H9 (cell line): Measurements from ENCODE around the gene MMP17. TPM values are rescaled to one million over a fixed set of nuclear protein-coding genes. Genes with fewer than 3 reads are reported as not detected.

Experiments
- DNase-seq: peaks from one replicate; pipeline ENCODE4 v3.0.0-alpha.2; 2017
- H2AFZ ChIP-seq: one replicate; pipeline ENCODE4 v1.6.1; 2013; ENCODE audit warnings: mild to moderate bottlenecking, low read length, control low read depth, moderate library complexity
- H2AK5ac ChIP-seq: 2 replicates; pipeline ENCODE4 v1.6.1; 2013; ENCODE audit warnings: low read length, control low read depth, mixed read lengths; ENCODE audit not compliant: insufficient read length
- H2BK120ac ChIP-seq: one replicate; pipeline ENCODE4 v1.6.1; 2013; ENCODE audit warnings: low read depth, mild to moderate bottlenecking, low read length, control low read depth, inconsistent platforms; ENCODE audit not compliant: poor library complexity, severe bottlenecking
- H2BK12ac ChIP-seq: 2 replicates; pipeline ENCODE4 v1.6.1; 2013; ENCODE audit warnings: low read length, control low read depth, mixed read lengths, low read depth; ENCODE audit not compliant: insufficient read length
- H2BK15ac ChIP-seq: 2 replicates; pipeline ENCODE4 v1.6.1; 2013; ENCODE audit warnings: low read depth, low read length, control low read depth
- H2BK20ac ChIP-seq: one replicate; pipeline ENCODE4 v1.6.1; 2013; ENCODE audit warnings: low read depth, mild to moderate bottlenecking, low read length, control low read depth, inconsistent platforms; ENCODE audit not compliant: poor library complexity, severe bottlenecking
- H2BK5ac ChIP-seq: 2 replicates; pipeline ENCODE4 v1.6.1; 2013; ENCODE audit warnings: low read length, control low read depth, mixed read lengths; ENCODE audit not compliant: insufficient read length
- H3K14ac ChIP-seq: 2 replicates; pipeline ENCODE4 v1.6.1; 2013; ENCODE audit warnings: low read length, control low read depth; ENCODE audit not compliant: insufficient read depth
- H3K18ac ChIP-seq: 2 replicates; pipeline ENCODE4 v1.6.1; 2013; ENCODE audit warnings: low read depth, mild to moderate bottlenecking, mixed read lengths, low read length, control low read depth; ENCODE audit not compliant: insufficient read length
- H3K23ac ChIP-seq: 2 replicates; pipeline ENCODE4 v1.6.1; 2013; ENCODE audit warnings: low read length, control low read depth, mixed read lengths, low read depth; ENCODE audit not compliant: insufficient read length
- H3K23me2 ChIP-seq: 2 replicates; pipeline ENCODE4 v1.6.1; 2013; ENCODE audit warnings: low read depth, mild to moderate bottlenecking, mixed read lengths, low read length, control low read depth; ENCODE audit not compliant: insufficient read length, poor library complexity, severe bottlenecking
- H3K27ac ChIP-seq: 2 replicates; pipeline ENCODE4 v1.5.1; 2013; ENCODE audit warnings: low read length, control low read depth, mixed read lengths, low read depth; ENCODE audit not compliant: insufficient read length
- H3K27me3 ChIP-seq: 2 replicates; pipeline ENCODE4 v1.6.1; 2013; ENCODE audit warnings: low read length, control low read depth, inconsistent platforms; ENCODE audit not compliant: insufficient read depth
- H3K4ac ChIP-seq: 2 replicates; pipeline ENCODE4 v1.6.1; 2013; ENCODE audit warnings: low read depth, mild to moderate bottlenecking, control low read depth, inconsistent platforms, low read length, moderate library complexity
- H3K4me1 ChIP-seq: 2 replicates; pipeline ENCODE4 v1.6.1; 2013; ENCODE audit warnings: low read length, control low read depth, inconsistent platforms; ENCODE audit not compliant: insufficient read depth
- H3K4me2 ChIP-seq: 2 replicates; pipeline ENCODE4 v1.6.1; 2013; ENCODE audit warnings: low read length, control low read depth, mixed read lengths; ENCODE audit not compliant: insufficient read length, insufficient read depth
- H3K56ac ChIP-seq: 2 replicates; pipeline ENCODE4 v1.6.1; 2013; ENCODE audit warnings: low read depth, mild to moderate bottlenecking, mixed read lengths, low read length, control low read depth; ENCODE audit not compliant: insufficient read length
- H3K79me1 ChIP-seq: 2 replicates; pipeline ENCODE4 v1.6.1; 2013; ENCODE audit warnings: low read depth, mild to moderate bottlenecking, moderate library complexity, low read length, control low read depth, inconsistent platforms; ENCODE audit not compliant: insufficient read depth, poor library complexity, severe bottlenecking
- H3K79me2 ChIP-seq: 2 replicates; pipeline ENCODE4 v1.6.1; 2013; ENCODE audit warnings: low read length, control low read depth, inconsistent platforms; ENCODE audit not compliant: insufficient read depth
- H3K9ac ChIP-seq: 2 replicates; pipeline ENCODE4 v1.6.1; 2013; ENCODE audit warnings: low read length, control low read depth, mixed read lengths; ENCODE audit not compliant: insufficient read length; ENCODE audit errors: extremely low read depth
- H3K9me3 ChIP-seq: one replicate; pipeline ENCODE4 v1.6.1; 2013; ENCODE audit warnings: low read depth, low read length, inconsistent platforms; ENCODE audit not compliant: control insufficient read depth
- H3T11ph ChIP-seq: one replicate; pipeline ENCODE4 v1.6.1; 2013; ENCODE audit warnings: mild to moderate bottlenecking, low read length, control low read depth, inconsistent platforms
- H4K20me1 ChIP-seq: one replicate; pipeline ENCODE4 v1.6.1; 2013; ENCODE audit not compliant: control insufficient read depth, insufficient read length, insufficient read depth
- H4K5ac ChIP-seq: 2 replicates; pipeline ENCODE4 v1.6.1; 2013; ENCODE audit warnings: low read depth, mild to moderate bottlenecking, mixed read lengths, low read length, control low read depth; ENCODE audit not compliant: insufficient read length
- H4K8ac ChIP-seq: replicated peaks from 2 replicates; pipeline ENCODE4 v1.6.1; 2013; ENCODE audit warnings: low read length, control low read depth, mixed read lengths, low read depth; ENCODE audit not compliant: insufficient read length
- H4K91ac ChIP-seq: 2 replicates; pipeline ENCODE4 v1.6.1; 2013; ENCODE audit warnings: low read depth, mild to moderate bottlenecking, moderate library complexity, mixed read lengths, low read length, control low read depth; ENCODE audit not compliant: insufficient read length
- H3K27ac Mint-ChIP-seq, 3 experiments: 2 replicates in 2 of 3; 3 replicates in 1 of 3; pipeline ENCODE4 v1.8.0; 2020 to 2021; ENCODE audit warnings: mixed read lengths in 3 of 3, mild to moderate bottlenecking in 1 of 3, moderate library complexity in 1 of 3
- H3K27me3 Mint-ChIP-seq: 2 replicates; pipeline ENCODE4 v1.8.0; 2021; ENCODE audit warnings: low read depth, mild to moderate bottlenecking, moderate library complexity, mixed read lengths
- H3K36me3 Mint-ChIP-seq, 3 experiments: 2 replicates in 2 of 3; 3 replicates in 1 of 3; pipeline ENCODE4 v1.8.0; 2020 to 2021; ENCODE audit warnings: low read depth in 3 of 3, mixed read lengths in 3 of 3; ENCODE audit not compliant: insufficient read depth in 1 of 3
- H3K4me1 Mint-ChIP-seq, 2 experiments: 2 replicates each; pipeline ENCODE4 v1.8.0; 2020; ENCODE audit warnings: mixed read lengths in 2 of 2
- H3K4me3 Mint-ChIP-seq, 2 experiments: 2 replicates in 1 of 2; 3 replicates in 1 of 2; pipeline ENCODE4 v1.8.0; 2020 to 2021; ENCODE audit warnings: mild to moderate bottlenecking in 2 of 2, mixed read lengths in 2 of 2, moderate library complexity in 1 of 2
- H3K9me3 Mint-ChIP-seq, 2 experiments: 2 replicates in 1 of 2; 3 replicates in 1 of 2; pipeline ENCODE4 v1.8.0; 2020; ENCODE audit warnings: mild to moderate bottlenecking in 2 of 2, mixed read lengths in 2 of 2, moderate library complexity in 1 of 2
- WGBS: extraction: QIAGEN DNeasy Blood & Tissue Kit; methylation state at CpG from one replicate; pipeline ENCODE4 v1.1.7; 2013; ENCODE audit warnings: missing lambda C conversion rate, low lambda C conversion rate, mixed read lengths; ENCODE audit not compliant: insufficient read length; ENCODE audit errors: extremely low coverage; 5-methylcytosine and 5-hydroxymethylcytosine counted together
- total RNA-seq: library from RNA; stranded (reverse); gene quantifications from 2 replicates; pipeline ENCODE4 v1.2.1, GENCODE V29; 2021
- TF ChIP-seq, protein P1 (sequence below): fragments of 200-600 bp; sonication (generic); conservative IDR thresholded peaks from 3 replicates; pipeline ENCODE4 v1.8.0; 2021; ENCODE audit warnings: antibody characterized with exemption, mild to moderate bottlenecking

The MMP17 gene
- total RNA-seq, 1 experiment from 2014 or later: 14.8 TPM

DNA sequence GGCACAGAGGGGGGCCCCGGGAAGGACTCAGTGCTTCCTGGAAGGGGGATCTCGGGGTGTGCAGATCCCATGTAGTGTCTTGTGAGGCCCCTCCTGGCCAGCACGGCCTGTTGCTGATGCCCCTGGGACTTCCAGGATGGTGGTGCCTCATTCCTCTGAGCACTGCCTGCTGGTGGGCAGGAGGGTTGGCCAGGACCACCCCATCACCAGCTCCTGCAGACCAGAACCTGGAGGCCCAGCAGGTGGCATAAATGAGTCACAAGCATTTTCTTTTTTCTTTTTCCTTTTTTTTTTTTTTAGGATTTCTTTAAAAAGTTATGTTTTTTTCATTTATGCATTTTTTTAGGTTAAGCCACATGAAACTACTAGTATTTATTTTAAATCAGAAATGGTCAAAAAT, 8.0 kb downstream of the MMP17 start:
- no peak overlapping the region for H4K8ac ChIP-seq
- no peak for DNase-seq
- H3K4me2 ChIP-seq: no peak overlapping the region
- no peak overlapping the region for H3K27ac ChIP-seq
- TF ChIP-seq, protein P1, sequence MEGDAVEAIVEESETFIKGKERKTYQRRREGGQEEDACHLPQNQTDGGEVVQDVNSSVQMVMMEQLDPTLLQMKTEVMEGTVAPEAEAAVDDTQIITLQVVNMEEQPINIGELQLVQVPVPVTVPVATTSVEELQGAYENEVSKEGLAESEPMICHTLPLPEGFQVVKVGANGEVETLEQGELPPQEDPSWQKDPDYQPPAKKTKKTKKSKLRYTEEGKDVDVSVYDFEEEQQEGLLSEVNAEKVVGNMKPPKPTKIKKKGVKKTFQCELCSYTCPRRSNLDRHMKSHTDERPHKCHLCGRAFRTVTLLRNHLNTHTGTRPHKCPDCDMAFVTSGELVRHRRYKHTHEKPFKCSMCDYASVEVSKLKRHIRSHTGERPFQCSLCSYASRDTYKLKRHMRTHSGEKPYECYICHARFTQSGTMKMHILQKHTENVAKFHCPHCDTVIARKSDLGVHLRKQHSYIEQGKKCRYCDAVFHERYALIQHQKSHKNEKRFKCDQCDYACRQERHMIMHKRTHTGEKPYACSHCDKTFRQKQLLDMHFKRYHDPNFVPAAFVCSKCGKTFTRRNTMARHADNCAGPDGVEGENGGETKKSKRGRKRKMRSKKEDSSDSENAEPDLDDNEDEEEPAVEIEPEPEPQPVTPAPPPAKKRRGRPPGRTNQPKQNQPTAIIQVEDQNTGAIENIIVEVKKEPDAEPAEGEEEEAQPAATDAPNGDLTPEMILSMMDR: no peak; the same call in 2 of the 3 replicates
- H3T11ph ChIP-seq: no peak overlapping the region
- no peaks in the 10 kb centered on the region for H3K23me2 ChIP-seq
- H2AFZ ChIP-seq: no peak overlapping the region
- no peak overlapping the region for H2BK12ac ChIP-seq
- H3K4me1 ChIP-seq: no peaks in the 10 kb centered on the region
- H3K56ac ChIP-seq: no peak overlapping the region
- no peaks in the 10 kb centered on the region for H3K9me3 Mint-ChIP-seq
- no peaks in the 10 kb centered on the region; the same call in 1 of the 2 replicates for H3K27me3 ChIP-seq
- no peak overlapping the region for H3K18ac ChIP-seq
- WGBS: no CpG with 5 or more reads among the region's 3 CpGs
- H3K27ac Mint-ChIP-seq: no peak overlapping the region; a peak in 1 of 7 replicates
- H4K20me1 ChIP-seq: no peaks in the 10 kb centered on the region
- H3K79me1 ChIP-seq: no peaks in the 10 kb centered on the region
- H3K4me1 Mint-ChIP-seq: peaks cover 0 to 15% of the 10 kb centered on the region in 2 experiments; a peak in 2 of 4 replicates
- H2BK5ac ChIP-seq: no peak overlapping the region
- H3K23ac ChIP-seq: no peak overlapping the region
- no peak overlapping the region for H4K91ac ChIP-seq
- no peak overlapping the region for H2BK15ac ChIP-seq
- H2AK5ac ChIP-seq: no peak overlapping the region
- no peak overlapping the region for H4K5ac ChIP-seq
- peaks cover 0 to 7% (median 2%) of the 10 kb centered on the region in 3 experiments; a peak in 2 of 7 replicates for H3K36me3 Mint-ChIP-seq
- H3K4me3 Mint-ChIP-seq: no peak overlapping the region
- H3K9ac ChIP-seq: no peak overlapping the region
- H3K4ac ChIP-seq: no peak overlapping the region
- H3K14ac ChIP-seq: no peak overlapping the region
- H3K27me3 Mint-ChIP-seq: peaks cover 11% of the 10 kb centered on the region
- no peak overlapping the region for H2BK120ac ChIP-seq
- no peaks in the 10 kb centered on the region for H3K9me3 ChIP-seq
- H2BK20ac ChIP-seq: no peak overlapping the region
- H3K79me2 ChIP-seq: no peaks in the 10 kb centered on the region
